Epidermal melanocyte (primary cell): ENCODE results near the gene GFY.

ENCODE experiments used
- DNase-seq: peaks from one replicate; pipeline ENCODE4 v3.0.0; 2011; ENCODE audit warnings: low spot score; ENCODE audit not compliant: insufficient read length

GFY gene

GRCh38 chr19:49425178-49425577, at the start of gene GFY:
Gene GFY, plus strand, starts transcription at chr19:49425388. Its CDS starts 1,043 bp downstream, at chr19:49426431.
- DNase-seq = no peak

GRCh38 chr19:49378512-49378911, 46.7 kb upstream of the GFY start:
- DNase-seq = no peak

GRCh38 chr19:49380391-49380790, 44.8 kb upstream of the GFY start:
- DNase-seq = no peak

- no peak for DNase-seq
Observed at GRCh38 chr19:49382639-49383038, 42.5 kb upstream of the GFY start.

GRCh38 chr19:49383599-49383998, 41.6 kb upstream of the GFY start:
- DNase-seq = no peak

GRCh38 chr19:49387936-49388372, 37.2 kb upstream of the GFY start, which contains the start of gene KASH5:
Gene KASH5, plus strand, starts transcription at chr19:49388249. Its CDS starts 2,635 bp downstream, at chr19:49390884.
- DNase-seq = no peak

- DNase-seq = no peak
Observed at GRCh38 chr19:49389406-49389805, 35.8 kb upstream of the GFY start.

- no peak for DNase-seq
Observed at GRCh38 chr19:49390131-49390928, 34.9 kb upstream of the GFY start.

GRCh38 chr19:49390929-49391359, 34.2 kb upstream of the GFY start:
- DNase-seq = no peak

- DNase-seq = peak; percentile 81
Observed at GRCh38 chr19:49391581-49392399, 33.4 kb upstream of the GFY start.

- no peak for DNase-seq
Observed at GRCh38 chr19:49393881-49394280, 31.3 kb upstream of the GFY start.

- DNase-seq = no peak
Observed at GRCh38 chr19:49395581-49396407, 29.4 kb upstream of the GFY start.

GRCh38 chr19:49396738-49397505, 28.3 kb upstream of the GFY start:
- no peak for DNase-seq

- DNase-seq = no peak
Observed at GRCh38 chr19:49398001-49398615, 27.1 kb upstream of the GFY start.

GRCh38 chr19:49398931-49399330, 26.3 kb upstream of the GFY start:
- DNase-seq = no peak

GRCh38 chr19:49400029-49400428, 25.2 kb upstream of the GFY start:
- no peak for DNase-seq

- DNase-seq = no peak
Observed at GRCh38 chr19:49403404-49404187, 21.6 kb upstream of the GFY start.

GRCh38 chr19:49407079-49407478, 18.1 kb upstream of the GFY start:
- DNase-seq = no peak

GRCh38 chr19:49407482-49408015, 17.6 kb upstream of the GFY start:
- no peak for DNase-seq
